ENCODE measurements around the gene CTCFL. TPM values are rescaled to one million over a fixed set of nuclear protein-coding genes. Genes with fewer than 3 reads are reported as not detected.

CTCFL gene
- total RNA-seq, 1 experiment from 2014 or later, result not detected

DNA sequence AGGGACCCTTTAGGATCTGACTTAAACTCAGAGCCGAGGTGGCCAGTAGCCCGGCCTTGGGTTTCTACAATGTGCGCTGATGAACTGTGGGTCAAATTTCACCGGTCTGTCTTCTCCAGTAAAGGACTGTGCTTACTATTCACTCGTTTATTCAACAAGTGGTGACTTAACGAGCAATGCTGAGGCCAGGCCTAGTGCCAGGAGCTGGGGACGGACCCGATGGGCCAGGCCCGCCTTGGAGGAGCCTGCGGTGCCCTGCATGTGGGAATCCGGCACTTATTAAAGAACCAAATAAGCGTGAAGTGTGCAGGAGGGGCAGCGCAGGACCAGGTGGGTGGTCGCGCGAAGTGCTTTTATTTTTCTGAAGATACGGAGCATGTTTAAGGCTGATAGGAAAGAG is 24.0 kb downstream of the CTCFL start:
- no peaks in the 10 kb centered on the region for H3K27me3 ChIP-seq (ENCODE audit: insufficient read depth, low read depth)
- CTCF ChIA-PET, result interaction anchor here (0.6 kb wide), 1 partner anchor 95 kb away, joined by 3 read pairs; no protein-coding TSS in a partner anchor
- POLR2A ChIA-PET (ENCODE audit: unreplicated experiment), result no interaction called here
- H3K27ac ChIP-seq, result no peak overlapping the region
- no TSS peak for BruUV-seq (replicated peaks)
- H3F3A ChIP-seq (ENCODE audit: insufficient read depth, low read depth), result no peaks in the 10 kb centered on the region
- DNase-seq, result no peak
- no peaks in the 10 kb centered on the region for H3K9me2 ChIP-seq (ENCODE audit: insufficient read depth)
- H2AFZ ChIP-seq, result no peak overlapping the region
- peaks cover 6% of the 10 kb centered on the region; the same call in 1 of the 2 replicates for H3K4me1 ChIP-seq (replicated peaks; ENCODE audit: insufficient read depth)
- no peaks in the 10 kb centered on the region for H3K36me3 ChIP-seq (ENCODE audit: low read depth)
- H3K4me3 ChIP-seq, result no peak overlapping the region
- no peaks in the 10 kb centered on the region for H3K9me3 ChIP-seq (ENCODE audit: insufficient read depth, low read depth)
- intact Hi-C loops (cut with micrococcal nuclease; ENCODE audit: unreplicated experiment), result no loop called here
- no peaks in the 10 kb centered on the region for H4K20me1 ChIP-seq (ENCODE audit: insufficient read depth)
- H3K4me2 ChIP-seq, result no peak overlapping the region
- no peak for TF ChIP-seq EZH2 (IDR thresholded peaks at IDR 0.05; ENCODE audit: low read depth)
- TF ChIP-seq, protein P1, sequence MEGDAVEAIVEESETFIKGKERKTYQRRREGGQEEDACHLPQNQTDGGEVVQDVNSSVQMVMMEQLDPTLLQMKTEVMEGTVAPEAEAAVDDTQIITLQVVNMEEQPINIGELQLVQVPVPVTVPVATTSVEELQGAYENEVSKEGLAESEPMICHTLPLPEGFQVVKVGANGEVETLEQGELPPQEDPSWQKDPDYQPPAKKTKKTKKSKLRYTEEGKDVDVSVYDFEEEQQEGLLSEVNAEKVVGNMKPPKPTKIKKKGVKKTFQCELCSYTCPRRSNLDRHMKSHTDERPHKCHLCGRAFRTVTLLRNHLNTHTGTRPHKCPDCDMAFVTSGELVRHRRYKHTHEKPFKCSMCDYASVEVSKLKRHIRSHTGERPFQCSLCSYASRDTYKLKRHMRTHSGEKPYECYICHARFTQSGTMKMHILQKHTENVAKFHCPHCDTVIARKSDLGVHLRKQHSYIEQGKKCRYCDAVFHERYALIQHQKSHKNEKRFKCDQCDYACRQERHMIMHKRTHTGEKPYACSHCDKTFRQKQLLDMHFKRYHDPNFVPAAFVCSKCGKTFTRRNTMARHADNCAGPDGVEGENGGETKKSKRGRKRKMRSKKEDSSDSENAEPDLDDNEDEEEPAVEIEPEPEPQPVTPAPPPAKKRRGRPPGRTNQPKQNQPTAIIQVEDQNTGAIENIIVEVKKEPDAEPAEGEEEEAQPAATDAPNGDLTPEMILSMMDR (conservative IDR thresholded peaks at IDR 0.05), result no peak
- H3K79me2 ChIP-seq (ENCODE audit: low read depth), result no peaks in the 10 kb centered on the region

DNA sequence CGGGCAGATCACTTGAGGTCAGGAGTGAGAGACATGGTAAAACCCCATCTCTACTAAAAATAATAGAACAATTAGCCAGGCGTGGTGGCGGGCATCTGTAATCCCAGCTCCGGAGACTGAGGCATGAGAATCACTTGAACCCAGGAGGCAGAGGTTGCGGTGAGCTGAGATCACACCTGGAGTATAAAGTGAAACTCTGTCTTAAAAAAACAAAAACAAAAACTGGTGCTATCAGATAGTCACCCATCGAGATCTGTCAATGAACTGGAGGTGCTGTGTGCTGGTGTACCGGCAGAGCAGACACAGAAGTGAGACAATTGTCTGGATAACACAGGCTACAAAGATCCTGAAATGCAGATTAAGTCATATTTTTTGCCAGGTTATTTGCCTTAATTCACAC is 24.7 kb downstream of the CTCFL start:
- H3K27me3 ChIP-seq (ENCODE audit: insufficient read depth, low read depth), result no peaks in the 10 kb centered on the region
- ChIA-PET CTCF (no interaction called here), POLR2A (ENCODE audit: unreplicated experiment) (no interaction called here)
- no peaks in the 10 kb centered on the region for H3K9me3 ChIP-seq (ENCODE audit: insufficient read depth, low read depth)
- no peak overlapping the region for H3K27ac ChIP-seq
- intact Hi-C loops (cut with micrococcal nuclease; ENCODE audit: unreplicated experiment), result no loop called here
- TF ChIP-seq, protein P1 (conservative IDR thresholded peaks at IDR 0.05), result no peak
- TF ChIP-seq EZH2 (IDR thresholded peaks at IDR 0.05; ENCODE audit: low read depth), result no peak
- H3K79me2 ChIP-seq (ENCODE audit: low read depth), result no peaks in the 10 kb centered on the region
- no peaks in the 10 kb centered on the region for H3K36me3 ChIP-seq (ENCODE audit: low read depth)
- no peaks in the 10 kb centered on the region for H3F3A ChIP-seq (ENCODE audit: insufficient read depth, low read depth)
- no TSS peak for BruUV-seq (replicated peaks)
- peaks cover 6% of the 10 kb centered on the region; the same call in 1 of the 2 replicates for H3K4me1 ChIP-seq (replicated peaks; ENCODE audit: insufficient read depth)
- H4K20me1 ChIP-seq (ENCODE audit: insufficient read depth), result no peaks in the 10 kb centered on the region
- no peak for DNase-seq
- no peak overlapping the region for H3K4me2 ChIP-seq
- no peak overlapping the region for H3K4me3 ChIP-seq
- H2AFZ ChIP-seq, result no peak overlapping the region
- no peaks in the 10 kb centered on the region for H3K9me2 ChIP-seq (ENCODE audit: insufficient read depth)

DNA sequence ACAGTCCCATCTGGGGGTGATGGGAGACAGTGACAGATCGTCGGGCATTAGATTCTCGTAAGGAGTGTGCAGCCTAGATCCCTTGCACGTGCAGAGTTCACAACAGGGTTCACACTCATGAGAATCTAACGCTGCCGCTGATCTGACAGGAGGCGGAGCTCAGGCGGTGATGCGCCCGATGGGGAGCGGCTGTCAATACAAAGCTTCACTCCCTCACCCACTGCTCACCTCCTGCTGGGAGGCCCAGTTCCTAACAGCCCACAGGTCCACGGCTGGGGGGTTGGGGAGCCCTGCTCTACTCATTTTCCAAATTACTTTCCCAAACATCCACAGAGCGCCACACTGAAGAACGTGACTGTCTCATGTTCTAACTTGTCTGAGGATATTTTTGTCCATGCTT is 25.3 kb downstream of the CTCFL start:
- no peaks in the 10 kb centered on the region for H3K36me3 ChIP-seq (ENCODE audit: low read depth)
- no peaks in the 10 kb centered on the region for H3K79me2 ChIP-seq (ENCODE audit: low read depth)
- no TSS peak for BruUV-seq (replicated peaks)
- H3K9me3 ChIP-seq (ENCODE audit: insufficient read depth, low read depth), result no peaks in the 10 kb centered on the region
- no peaks in the 10 kb centered on the region for H3F3A ChIP-seq (ENCODE audit: insufficient read depth, low read depth)
- ChIA-PET POLR2A (ENCODE audit: unreplicated experiment) (no interaction called here), CTCF (no interaction called here)
- intact Hi-C loops (cut with micrococcal nuclease; ENCODE audit: unreplicated experiment), result loop anchor here (5.0 kb wide), 2 partner anchors 93 to 407 kb away; no protein-coding TSS in a partner anchor
- TF ChIP-seq EZH2 (IDR thresholded peaks at IDR 0.05; ENCODE audit: low read depth), result no peak
- TF ChIP-seq, protein P1 (conservative IDR thresholded peaks at IDR 0.05), result no peak
- no peak overlapping the region for H3K4me2 ChIP-seq
- no peaks in the 10 kb centered on the region for H3K9me2 ChIP-seq (ENCODE audit: insufficient read depth)
- no peaks in the 10 kb centered on the region for H4K20me1 ChIP-seq (ENCODE audit: insufficient read depth)
- H3K4me1 ChIP-seq (replicated peaks; ENCODE audit: insufficient read depth), result peaks cover 11% of the 10 kb centered on the region
- H2AFZ ChIP-seq, result no peak overlapping the region
- no peak overlapping the region for H3K27ac ChIP-seq
- no peak overlapping the region for H3K4me3 ChIP-seq
- H3K27me3 ChIP-seq (ENCODE audit: insufficient read depth, low read depth), result no peaks in the 10 kb centered on the region
- DNase-seq, result no peak
